Glomerular visceral epithelial cell (primary cell): ENCODE measurements around the gene TCF23.
"Not testable (repeated sequence)": the region's sequence is repeated elsewhere in the genome, so short reads cannot be mapped to it uniquely, and the experiment has no call there.

Source experiments
- DNase-seq: peaks from one replicate; pipeline ENCODE4 v3.0.0-alpha.2; 2016; ENCODE audit errors: extremely low spot score

Gene TCF23

GRCh38 chr2:27154488-27154887, 5.7 kb downstream of the TCF23 start:
- DNase-seq = no peak

DNA sequence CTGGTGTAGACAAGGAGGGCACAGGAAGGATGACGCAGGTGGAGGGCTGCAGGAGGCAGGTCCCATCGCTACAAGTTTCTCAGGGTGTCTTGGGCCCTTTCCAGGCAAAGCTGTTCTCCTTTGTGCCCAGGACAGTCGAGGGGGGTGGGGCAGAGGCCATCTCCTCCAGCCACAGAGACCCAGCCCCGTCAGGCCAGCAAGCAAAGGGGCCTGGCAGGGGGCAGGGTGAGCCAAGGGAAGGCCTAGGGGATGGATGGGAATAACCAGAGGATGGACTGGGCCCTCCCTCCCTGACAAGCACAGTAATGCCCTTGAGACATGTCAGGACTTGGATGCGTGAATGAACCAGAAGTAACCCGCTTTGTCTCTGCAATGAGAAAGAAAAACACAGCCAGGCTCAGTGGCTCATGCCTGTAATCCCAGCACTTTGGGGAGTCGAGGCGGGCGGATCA, 6.3 kb downstream of the TCF23 start:
- no peak for DNase-seq

GRCh38 chr2:27158468-27158867, 9.7 kb downstream of the TCF23 start:
- no peak for DNase-seq

- no peak for DNase-seq
Observed at GRCh38 chr2:27159271-27159670, 10.5 kb downstream of the TCF23 start.

DNA sequence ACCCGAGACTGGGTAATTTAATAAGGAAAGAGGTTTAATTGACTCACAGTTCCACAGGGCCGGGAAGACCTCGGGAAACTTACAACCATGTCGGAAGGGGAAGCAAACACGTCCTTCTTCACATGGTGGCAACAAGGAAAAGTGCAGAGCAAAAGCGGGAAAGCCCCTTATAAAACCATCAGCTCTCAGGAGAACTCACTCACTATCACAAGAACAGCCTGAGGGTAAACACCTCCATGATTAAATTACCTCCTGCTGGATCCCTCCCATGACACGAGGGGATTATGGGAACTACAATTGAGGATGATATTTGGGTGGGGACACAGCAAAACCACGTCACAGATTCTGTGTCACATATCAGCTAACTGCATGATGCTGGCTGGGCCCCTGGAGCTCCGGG, 11.4 kb downstream of the TCF23 start:
- DNase-seq = no peak

GRCh38 chr2:27162151-27163121, 13.6 kb downstream of the TCF23 start:
- DNase-seq = no peak

DNA sequence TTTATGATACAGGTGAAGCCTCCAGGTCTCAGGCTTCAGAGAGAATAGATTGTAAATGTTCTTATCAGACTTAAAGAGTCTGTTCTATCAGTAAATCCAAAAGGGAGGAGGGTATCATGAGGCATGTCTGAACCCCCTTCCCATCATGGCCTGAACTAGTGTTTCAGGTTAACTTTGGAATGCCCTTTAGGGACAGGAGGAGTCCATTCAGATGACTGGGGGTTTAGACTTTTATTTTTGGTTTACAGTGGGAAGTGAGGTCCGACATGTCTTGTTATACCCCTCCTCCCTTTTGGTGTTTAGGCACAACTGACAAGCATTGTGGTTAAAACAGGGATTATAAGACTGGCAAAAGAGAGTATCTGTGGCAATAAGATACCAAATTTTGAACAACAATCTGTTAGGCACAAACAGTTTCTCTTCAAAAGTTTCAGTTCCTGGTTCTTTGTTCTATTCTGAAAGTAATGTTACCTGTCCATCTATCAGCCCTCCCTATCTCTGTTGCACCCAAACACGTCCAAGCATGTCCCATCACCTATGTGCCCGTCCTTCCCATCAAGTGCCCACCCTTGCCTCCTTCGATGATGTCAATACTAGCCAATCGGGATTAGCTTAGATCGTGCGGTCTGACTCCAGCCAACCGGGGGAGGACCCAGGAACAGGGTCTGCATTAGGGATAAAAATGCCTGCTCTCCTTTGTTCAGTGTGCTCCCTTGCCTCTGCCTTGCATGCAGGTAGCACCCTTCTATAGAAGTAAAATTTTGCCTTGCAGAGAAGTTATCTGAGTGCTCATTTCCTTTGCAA, 16.4 kb downstream of the TCF23 start:
- DNase-seq = no peak

- DNase-seq = no peak
Observed at GRCh38 chr2:27170581-27171337, 22.0 kb downstream of the TCF23 start.

GRCh38 chr2:27171351-27171848, 22.6 kb downstream of the TCF23 start:
- no peak for DNase-seq

GRCh38 chr2:27174638-27175037, 25.8 kb downstream of the TCF23 start:
- no peak for DNase-seq

DNA sequence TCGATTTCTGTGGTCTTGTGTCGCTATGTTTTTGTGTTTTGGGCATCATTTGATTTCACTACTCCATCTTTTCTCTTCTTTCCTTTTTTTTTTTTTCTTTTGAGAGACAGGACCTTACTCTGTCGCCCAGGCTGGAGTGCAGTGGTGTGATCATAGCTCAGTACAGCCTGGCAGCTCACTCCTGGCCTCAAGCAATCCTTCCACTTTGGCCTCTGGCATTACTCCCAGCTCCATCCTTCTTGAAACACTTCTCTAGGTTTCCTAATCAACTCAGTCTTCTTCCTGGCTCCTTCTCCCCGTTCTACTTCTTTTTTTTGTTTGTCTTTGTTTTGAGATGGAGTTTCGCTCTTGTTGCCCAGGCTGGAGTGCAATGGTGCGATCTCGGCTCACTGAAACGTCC, 26.5 kb downstream of the TCF23 start:
- DNase-seq = no peak

DNA sequence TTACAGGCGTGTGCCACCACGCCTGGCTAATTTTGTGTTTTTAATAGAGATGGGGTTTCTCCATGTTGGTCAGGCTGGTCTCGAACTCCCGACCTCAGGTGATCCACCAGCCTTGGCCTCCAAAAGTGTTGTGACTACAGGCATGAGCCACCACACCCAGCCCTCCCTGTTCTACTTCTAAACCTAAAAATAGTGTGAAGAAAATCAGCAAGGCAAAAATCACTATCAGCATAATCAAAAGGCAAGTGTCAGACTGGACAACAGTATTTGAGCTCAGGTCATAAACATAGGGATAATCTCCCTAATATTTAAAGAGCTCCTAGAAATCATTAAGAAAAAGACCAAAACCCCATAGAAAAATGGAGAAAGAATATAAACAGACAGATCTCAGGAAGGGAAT, 27.0 kb downstream of the TCF23 start:
- not testable (repeated sequence) for DNase-seq

DNA sequence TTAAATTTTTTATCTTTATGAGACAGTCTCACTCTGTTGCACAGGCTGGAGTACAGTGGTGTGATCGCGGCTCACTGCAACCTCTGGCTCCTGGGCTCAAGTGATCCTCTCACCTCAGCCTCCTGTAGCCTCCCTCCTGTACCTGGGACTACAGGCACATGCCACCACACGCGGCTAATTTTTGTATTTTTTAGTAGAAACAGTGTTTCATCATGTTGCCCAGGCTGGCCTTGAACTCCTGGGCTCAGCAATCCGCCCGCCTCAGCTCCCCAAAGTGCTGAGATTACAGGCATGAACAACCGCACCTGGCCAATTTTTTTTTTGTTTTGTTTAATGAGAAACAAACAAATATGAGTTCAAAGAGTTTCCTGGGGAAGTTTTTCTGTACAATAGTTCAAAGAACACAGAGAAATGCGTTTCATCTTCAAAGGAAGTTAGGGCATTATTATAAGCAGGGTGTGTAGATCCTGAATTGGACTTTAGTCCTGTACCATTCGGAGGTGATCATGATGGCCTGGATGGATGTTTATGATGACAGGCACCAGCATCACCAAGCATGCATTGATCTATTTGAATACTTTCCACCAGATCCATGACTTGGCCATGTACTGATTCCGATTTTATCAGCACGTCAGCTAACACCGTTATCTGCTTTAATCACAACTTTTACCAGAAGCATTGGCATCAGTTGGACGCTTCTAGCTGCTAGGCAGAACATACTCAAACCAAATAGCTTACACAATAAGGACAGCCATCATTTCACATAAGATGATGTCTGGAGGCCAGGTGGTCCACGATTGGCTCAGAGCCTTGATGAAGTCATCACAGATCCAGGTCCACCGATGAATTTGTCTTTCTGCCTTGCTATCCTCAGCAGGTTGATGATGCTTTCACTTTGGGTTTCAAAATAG, 28.9 kb downstream of the TCF23 start:
- no peak for DNase-seq

DNA sequence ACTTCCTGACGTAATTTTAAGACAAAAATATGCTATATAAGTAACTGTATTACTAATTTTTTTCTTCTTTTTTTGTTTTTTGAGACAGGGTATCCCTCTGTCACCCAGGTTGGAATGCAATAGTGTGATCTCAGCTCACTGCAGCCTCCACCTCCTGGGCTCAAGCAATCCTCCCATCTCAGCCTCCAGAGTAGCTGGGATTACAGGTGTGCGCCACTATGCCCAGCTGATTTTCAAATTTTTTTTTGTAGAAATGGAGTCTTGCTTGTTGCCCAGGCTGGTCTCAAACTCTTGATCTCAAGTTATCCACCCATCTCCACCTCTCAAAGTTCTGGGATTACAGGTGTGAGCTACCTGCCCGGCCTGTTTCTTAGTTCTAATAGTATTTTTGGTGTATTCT, 29.7 kb downstream of the TCF23 start:
- DNase-seq = no peak

- no peak for DNase-seq
Observed at GRCh38 chr2:27179344-27180000, 30.7 kb downstream of the TCF23 start.

GRCh38 chr2:27182346-27182745, 33.5 kb downstream of the TCF23 start:
- no peak for DNase-seq

DNA sequence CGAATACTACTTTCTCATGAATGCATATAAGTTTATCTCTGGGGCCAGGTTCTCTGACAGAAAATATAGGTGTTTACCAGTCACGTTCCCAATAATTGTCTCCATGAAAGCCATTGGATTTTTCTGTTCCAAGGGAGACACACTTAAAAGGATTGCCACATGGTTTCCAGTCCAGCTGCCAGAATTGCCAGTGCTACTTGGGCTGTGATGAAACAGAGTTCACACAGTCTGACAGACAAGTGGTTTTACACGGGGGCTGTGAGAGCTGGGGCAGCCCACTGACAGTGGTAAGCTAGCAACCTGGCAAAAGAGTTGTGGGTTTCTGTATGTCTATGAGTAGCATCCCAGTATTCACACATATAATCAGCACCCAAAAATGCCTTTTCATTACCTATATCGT, 35.3 kb downstream of the TCF23 start:
- no peak for DNase-seq

DNA sequence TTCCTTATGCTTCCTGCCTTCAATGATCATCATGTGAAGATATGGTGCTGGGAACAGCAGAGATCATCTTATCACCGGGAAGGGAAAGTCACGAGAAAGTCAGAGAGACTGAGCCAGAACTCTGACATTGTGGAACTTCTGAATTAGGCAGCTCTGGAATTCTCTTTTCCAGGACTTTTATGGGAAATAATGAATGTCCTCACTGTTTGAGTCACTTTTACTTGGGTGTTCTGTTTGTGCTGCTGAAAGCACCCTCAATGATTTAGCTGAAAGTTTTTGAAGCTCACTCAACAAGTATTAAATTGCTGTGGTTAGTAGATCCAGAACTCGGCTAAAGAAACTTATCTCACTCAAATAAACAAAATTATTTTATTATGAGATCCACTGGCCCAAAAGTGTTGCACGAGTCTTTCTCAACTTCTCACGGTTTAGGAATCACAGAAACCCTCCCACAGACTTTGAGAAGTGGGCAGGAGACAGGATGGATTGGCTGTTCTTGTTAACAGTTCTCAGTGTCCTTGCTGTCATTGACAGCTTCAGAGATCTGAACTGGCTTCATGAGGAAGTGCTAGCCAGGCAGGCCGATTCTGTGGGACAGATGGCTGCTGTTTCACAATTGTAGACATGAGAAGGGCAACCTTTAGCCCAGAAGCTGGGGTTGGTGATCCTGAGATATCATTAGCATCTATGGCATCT, 36.7 kb downstream of the TCF23 start:
- DNase-seq = no peak

DNA sequence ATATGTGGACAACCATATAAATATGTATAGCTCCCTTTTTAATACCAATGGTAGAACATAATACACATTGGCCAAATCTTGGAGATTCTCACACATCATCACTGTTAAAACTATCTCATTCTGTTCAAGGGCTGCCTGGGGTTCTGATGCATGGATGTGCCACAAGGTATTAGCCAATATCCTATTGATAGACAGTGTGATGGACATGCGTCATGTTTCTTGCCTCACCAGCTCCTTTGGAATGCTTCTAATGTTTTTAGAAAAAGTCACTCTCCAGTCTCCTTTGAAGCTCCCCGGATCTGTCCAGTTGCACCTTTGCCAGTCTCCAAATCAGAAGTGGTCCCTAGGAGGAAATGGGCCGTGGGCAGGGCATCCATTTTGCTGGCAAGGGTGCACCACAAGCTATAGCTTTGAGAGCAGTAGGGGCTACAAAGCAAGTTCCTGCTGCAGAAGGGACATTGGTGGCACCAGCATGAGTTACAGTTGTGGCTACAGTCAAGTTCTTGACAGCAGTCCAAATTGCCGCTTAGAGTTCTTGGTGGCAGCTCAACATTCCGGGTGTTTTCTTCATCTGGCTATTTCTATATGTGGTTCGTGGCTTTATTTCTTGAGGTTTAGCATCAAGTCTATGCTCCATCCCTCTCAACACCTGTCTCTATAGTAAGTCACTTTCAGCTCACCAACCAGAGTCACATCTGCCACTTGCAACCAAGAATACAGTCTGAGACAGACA, 38.0 kb downstream of the TCF23 start:
- DNase-seq = no peak
